ENCODE data around the gene ENOX1.

Gene ENOX1

GRCh38 chr13:43431841-43432240, 354.9 kb downstream of the ENOX1 start (continued):
- no peak for TF ChIP-seq ZNF76 (tag by site-specific recombination; IDR thresholded peaks at IDR 0.05; ENCODE audit: borderline replicate concordance, low read depth)

GRCh38 chr13:43431290-43431716, 355.5 kb downstream of the ENOX1 start:
- Histone ChIP-seq H3K4me3 (ENCODE audit: low read depth, low read length) (no peak overlapping the region), H3K36me3 (ENCODE audit: control insufficient read depth in 2 of 2, insufficient read depth in 1 of 2, low read length in 2 of 2) (no peaks in the 10 kb centered on the region), H3K9me3 (ENCODE audit: control insufficient read depth, insufficient read depth, low read depth, low read length) (no peaks in the 10 kb centered on the region), H3K27ac (ENCODE audit: extremely low read depth, low read depth, low read length) (no peak overlapping the region), H3K4me1 (ENCODE audit: control insufficient read depth, insufficient read depth, low read length) (no peaks in the 10 kb centered on the region)
- TF ChIP-seq BCL6B (tag by site-specific recombination; IDR thresholded peaks at IDR 0.05): peak; percentile 86
- TF ChIP-seq ZNF416 (tag by site-specific recombination; IDR thresholded peaks at IDR 0.05): no peak
- TF ChIP-seq ZNF624 (tag by site-specific recombination; IDR thresholded peaks at IDR 0.05): no peak
- TF ChIP-seq, protein P1, sequence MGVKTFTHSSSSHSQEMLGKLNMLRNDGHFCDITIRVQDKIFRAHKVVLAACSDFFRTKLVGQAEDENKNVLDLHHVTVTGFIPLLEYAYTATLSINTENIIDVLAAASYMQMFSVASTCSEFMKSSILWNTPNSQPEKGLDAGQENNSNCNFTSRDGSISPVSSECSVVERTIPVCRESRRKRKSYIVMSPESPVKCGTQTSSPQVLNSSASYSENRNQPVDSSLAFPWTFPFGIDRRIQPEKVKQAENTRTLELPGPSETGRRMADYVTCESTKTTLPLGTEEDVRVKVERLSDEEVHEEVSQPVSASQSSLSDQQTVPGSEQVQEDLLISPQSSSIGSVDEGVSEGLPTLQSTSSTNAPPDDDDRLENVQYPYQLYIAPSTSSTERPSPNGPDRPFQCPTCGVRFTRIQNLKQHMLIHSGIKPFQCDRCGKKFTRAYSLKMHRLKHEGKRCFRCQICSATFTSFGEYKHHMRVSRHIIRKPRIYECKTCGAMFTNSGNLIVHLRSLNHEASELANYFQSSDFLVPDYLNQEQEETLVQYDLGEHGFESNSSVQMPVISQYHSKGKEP (tag by site-specific recombination; IDR thresholded peaks at IDR 0.05): no peak
- no peak for TF ChIP-seq ZNF558 (tag by site-specific recombination; IDR thresholded peaks at IDR 0.05)
- no peak for TF ChIP-seq ZNF473 (tag by site-specific recombination; IDR thresholded peaks at IDR 0.05)
- TF ChIP-seq ZNF48 (tag by site-specific recombination; IDR thresholded peaks at IDR 0.05): no peak
- TF ChIP-seq OVOL3 (tag by site-specific recombination; IDR thresholded peaks at IDR 0.05): no peak
- CTCF ChIA-PET: interaction anchor here (0.6 kb wide), 1 partner anchor 124 kb away, joined by 5 read pairs; no protein-coding TSS in a partner anchor
- POLR2A ChIA-PET: no interaction called here

- CTCF ChIA-PET: interaction anchor here (0.5 to 0.7 kb wide), 2 partner anchors 144 to 1447 kb away, joined by 3 to 6 read pairs; no protein-coding TSS in a partner anchor
- POLR2A ChIA-PET: no interaction called here
- Histone ChIP-seq H3K4me3 (ENCODE audit: low read depth, low read length) (no peak overlapping the region), H3K4me1 (ENCODE audit: control insufficient read depth, insufficient read depth, low read length) (no peaks in the 10 kb centered on the region), H3K36me3 (ENCODE audit: control insufficient read depth in 2 of 2, insufficient read depth in 1 of 2, low read length in 2 of 2) (no peaks in the 10 kb centered on the region), H3K27ac (ENCODE audit: extremely low read depth, low read depth, low read length) (no peak overlapping the region), H3K9me3 (ENCODE audit: control insufficient read depth, insufficient read depth, low read depth, low read length) (no peaks in the 10 kb centered on the region)
- TF ChIP-seq ZSCAN16 (tag by site-specific recombination; IDR thresholded peaks at IDR 0.05): no peak
- TF ChIP-seq SP2 (tag by site-specific recombination; IDR thresholded peaks at IDR 0.05): no peak
Measured at GRCh38 chr13:43428545-43429296, 358.1 kb downstream of the ENOX1 start.

GRCh38 chr13:43426355-43426754, 360.4 kb downstream of the ENOX1 start:
- H3K27ac ChIP-seq (ENCODE audit: extremely low read depth, low read depth, low read length): no peak overlapping the region
- CTCF ChIA-PET: no interaction called here
- no peaks in the 10 kb centered on the region for H3K4me1 ChIP-seq (ENCODE audit: control insufficient read depth, insufficient read depth, low read length)
- POLR2A ChIA-PET: no interaction called here
- no peaks in the 10 kb centered on the region for H3K36me3 ChIP-seq (ENCODE audit: control insufficient read depth in 2 of 2, insufficient read depth in 1 of 2, low read length in 2 of 2)
- no peak overlapping the region for H3K4me3 ChIP-seq (ENCODE audit: low read depth, low read length)
- H3K9me3 ChIP-seq (ENCODE audit: control insufficient read depth, insufficient read depth, low read depth, low read length): no peaks in the 10 kb centered on the region
- TF ChIP-seq AEBP2 (tag by site-specific recombination; IDR thresholded peaks at IDR 0.05; ENCODE audit: borderline replicate concordance): no peak
- no peak for TF ChIP-seq ZNF510 (tag by site-specific recombination; IDR thresholded peaks at IDR 0.05; ENCODE audit: insufficient replicate concordance)
- TF ChIP-seq ZNF670 (tag by site-specific recombination; IDR thresholded peaks at IDR 0.05; ENCODE audit: low read depth): no peak
- TF ChIP-seq, protein P2, sequence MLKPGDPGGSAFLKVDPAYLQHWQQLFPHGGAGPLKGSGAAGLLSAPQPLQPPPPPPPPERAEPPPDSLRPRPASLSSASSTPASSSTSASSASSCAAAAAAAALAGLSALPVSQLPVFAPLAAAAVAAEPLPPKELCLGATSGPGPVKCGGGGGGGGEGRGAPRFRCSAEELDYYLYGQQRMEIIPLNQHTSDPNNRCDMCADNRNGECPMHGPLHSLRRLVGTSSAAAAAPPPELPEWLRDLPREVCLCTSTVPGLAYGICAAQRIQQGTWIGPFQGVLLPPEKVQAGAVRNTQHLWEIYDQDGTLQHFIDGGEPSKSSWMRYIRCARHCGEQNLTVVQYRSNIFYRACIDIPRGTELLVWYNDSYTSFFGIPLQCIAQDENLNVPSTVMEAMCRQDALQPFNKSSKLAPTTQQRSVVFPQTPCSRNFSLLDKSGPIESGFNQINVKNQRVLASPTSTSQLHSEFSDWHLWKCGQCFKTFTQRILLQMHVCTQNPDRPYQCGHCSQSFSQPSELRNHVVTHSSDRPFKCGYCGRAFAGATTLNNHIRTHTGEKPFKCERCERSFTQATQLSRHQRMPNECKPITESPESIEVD (tag by site-specific recombination; IDR thresholded peaks at IDR 0.05): peak; percentile 67
- TF ChIP-seq SCRT2 (tag by site-specific recombination; IDR thresholded peaks at IDR 0.05): 0 out of 2 replicates have a peak, but pooled peaks have one; percentile 15
- no peak for TF ChIP-seq ZNF248 (tag by site-specific recombination; IDR thresholded peaks at IDR 0.05)
- TF ChIP-seq WT1 (tag by site-specific recombination; IDR thresholded peaks at IDR 0.05): no peak
- TF ChIP-seq ZNF549 (tag by site-specific recombination; IDR thresholded peaks at IDR 0.05): no peak
- TF ChIP-seq, protein P3, sequence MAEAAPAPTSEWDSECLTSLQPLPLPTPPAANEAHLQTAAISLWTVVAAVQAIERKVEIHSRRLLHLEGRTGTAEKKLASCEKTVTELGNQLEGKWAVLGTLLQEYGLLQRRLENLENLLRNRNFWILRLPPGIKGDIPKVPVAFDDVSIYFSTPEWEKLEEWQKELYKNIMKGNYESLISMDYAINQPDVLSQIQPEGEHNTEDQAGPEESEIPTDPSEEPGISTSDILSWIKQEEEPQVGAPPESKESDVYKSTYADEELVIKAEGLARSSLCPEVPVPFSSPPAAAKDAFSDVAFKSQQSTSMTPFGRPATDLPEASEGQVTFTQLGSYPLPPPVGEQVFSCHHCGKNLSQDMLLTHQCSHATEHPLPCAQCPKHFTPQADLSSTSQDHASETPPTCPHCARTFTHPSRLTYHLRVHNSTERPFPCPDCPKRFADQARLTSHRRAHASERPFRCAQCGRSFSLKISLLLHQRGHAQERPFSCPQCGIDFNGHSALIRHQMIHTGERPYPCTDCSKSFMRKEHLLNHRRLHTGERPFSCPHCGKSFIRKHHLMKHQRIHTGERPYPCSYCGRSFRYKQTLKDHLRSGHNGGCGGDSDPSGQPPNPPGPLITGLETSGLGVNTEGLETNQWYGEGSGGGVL (tag by site-specific recombination; IDR thresholded peaks at IDR 0.05): no peak

Data from HEK293 (cell line).